Superior temporal gyrus (tissue), 1 donor: ENCODE measurements around the gene RERE.

ENCODE experiments used
- DNase-seq: peaks from one replicate; pipeline ENCODE4 v3.0.0-alpha.2; 2016; ENCODE audit errors: extremely low spot score

The RERE gene

DNA sequence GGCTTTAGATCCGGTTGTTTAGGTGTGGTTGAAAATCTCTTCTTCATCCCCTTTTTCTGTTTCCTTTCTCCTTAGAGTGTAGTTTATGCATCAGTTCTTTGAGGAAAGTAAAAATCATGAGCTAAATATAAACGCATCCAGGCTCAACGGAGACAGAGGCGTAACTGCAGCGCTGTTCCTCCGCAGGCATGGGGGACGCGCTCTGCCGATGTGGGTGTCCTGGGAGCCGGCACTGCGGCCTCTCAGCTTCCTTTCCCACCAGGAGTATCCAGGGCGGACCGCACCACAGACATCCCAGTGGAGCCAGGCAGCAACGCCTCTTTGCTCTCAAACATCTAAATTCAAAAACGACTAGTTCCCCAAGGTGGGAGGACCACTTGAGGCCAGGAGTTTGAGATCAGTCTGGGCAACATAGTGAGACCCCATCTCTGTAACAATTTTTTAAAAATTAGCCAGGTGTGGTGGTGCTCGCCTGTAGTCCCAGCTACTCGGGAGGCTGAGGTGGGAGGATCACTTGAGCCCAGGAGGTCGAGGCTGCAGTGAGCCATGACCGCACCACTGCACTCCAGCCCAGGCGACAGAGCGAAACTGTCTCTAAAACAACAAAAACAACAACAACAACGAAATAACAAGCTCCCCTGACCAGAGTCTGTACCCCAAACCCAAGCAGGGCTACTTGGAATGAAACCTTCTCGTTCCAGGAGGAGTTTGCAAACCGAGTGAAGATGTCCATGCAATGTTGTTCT lies 483.2 kb downstream of the RERE start:
- no peak for DNase-seq

DNA sequence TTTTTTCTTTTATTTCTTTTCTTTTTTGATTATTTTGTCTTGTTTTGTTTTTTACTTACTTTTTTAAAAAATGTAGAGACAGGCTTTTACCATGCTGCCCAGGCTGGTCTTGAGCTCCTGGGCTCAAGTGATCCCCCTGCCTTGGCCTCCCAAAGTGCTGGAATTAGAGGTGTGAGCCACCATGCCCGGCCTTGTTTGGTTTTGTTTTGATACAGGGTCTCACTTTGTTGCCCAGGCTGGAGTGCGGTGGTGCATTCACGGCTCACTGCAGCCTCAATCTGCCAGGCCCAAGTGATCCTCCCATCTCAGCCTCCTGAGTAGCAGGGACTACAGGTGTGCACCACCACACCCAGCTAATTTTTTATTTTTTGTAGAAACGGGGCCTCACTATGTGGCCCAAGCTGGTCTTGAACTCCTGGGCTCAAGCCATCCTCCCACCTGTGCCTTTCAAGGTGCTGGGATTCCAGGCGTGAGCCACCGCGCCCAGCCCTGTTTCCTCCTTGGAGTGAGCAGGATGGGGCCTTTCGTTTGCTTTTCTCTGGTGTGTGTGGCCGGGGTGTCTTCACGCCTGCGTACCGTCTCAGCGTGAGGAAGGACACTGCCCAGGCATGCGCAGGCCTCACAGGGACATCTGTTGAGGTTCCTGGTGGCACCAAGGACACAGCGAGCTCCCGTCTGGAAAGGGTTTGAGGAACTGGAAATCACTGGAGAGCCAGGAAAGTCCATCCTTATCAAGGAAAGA lies 484.0 kb downstream of the RERE start:
- no peak for DNase-seq

DNA sequence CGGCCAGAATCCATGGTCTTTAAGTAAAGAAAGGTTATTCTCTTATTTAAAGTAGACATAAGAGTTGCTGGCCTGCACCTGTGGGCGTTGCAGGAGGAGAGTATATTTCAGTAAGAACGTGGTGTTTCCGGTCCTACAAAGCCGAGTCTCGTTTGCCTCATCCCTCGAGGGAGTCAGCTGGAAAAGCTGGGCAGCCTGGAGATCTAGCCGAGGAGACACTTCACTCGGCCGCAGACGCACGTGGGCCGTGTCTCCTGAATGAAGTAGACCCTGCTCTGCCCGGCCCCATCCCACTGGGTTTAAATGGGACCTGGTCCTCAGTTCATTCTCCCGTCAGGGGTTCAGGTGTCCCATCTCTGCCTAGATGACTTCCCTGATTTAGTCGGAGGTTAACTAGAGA lies 484.6 kb downstream of the RERE start:
- no peak for DNase-seq

GRCh38 chr1:8330271-8331125 lies 486.9 kb downstream of the RERE start:
- DNase-seq = no peak

- no peak for DNase-seq
Measured at GRCh38 chr1:8329858-8330257, 487.6 kb downstream of the RERE start.

- no peak for DNase-seq
Measured at GRCh38 chr1:8329439-8329838, 488.0 kb downstream of the RERE start.

- DNase-seq = no peak
Measured at GRCh38 chr1:8328271-8328670, 489.2 kb downstream of the RERE start.

DNA sequence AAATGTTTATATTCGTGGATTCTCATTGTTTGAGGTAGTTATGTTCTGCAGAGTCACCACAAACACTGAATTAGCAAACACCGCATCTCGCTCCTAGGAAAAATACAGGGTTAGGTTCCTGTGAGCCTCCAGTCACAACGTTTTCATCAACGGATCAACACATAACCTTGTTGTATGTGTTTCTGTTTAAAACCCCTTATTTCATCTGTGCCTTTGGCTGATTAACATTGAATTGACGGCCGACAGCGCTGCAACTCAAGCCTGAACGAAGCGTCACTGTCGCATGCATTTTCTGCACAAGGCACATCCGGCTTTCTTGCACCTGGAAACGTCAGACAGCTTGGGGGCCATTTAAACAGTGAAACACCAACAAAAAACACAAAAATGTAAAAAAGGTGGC lies 491.2 kb downstream of the RERE start:
- no peak for DNase-seq

- no peak for DNase-seq
Measured at GRCh38 chr1:8325771-8326170, 491.7 kb downstream of the RERE start.

DNA sequence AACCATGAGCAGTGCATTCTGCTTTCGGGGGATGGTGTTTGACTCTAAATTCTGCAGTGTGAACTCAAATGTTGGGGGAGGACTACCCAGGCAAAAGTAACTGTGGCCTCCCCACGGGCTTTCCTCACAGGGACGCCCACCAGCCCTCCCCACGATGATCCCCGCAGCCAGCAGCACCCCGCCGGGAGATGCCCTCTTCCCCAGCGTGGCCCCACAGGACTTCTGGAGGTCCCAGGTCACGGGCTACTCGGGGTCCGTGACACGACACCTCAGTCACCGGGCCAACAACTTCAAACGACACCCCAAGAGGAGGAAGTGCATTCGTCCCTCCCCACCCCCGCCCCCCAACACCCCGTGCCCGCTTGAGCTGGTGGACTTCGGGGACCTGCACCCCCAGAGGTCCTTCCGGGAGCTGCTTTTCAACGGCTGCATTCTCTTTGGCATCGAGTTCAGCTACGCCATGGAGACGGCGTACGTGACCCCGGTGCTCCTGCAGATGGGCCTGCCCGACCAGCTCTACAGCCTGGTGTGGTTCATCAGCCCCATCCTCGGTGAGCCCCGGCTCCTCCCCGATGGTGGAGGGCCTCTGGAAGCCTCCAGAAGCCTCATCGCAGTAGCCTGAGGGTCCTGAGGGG lies 493.1 kb downstream of the RERE start:
- no peak for DNase-seq

DNA sequence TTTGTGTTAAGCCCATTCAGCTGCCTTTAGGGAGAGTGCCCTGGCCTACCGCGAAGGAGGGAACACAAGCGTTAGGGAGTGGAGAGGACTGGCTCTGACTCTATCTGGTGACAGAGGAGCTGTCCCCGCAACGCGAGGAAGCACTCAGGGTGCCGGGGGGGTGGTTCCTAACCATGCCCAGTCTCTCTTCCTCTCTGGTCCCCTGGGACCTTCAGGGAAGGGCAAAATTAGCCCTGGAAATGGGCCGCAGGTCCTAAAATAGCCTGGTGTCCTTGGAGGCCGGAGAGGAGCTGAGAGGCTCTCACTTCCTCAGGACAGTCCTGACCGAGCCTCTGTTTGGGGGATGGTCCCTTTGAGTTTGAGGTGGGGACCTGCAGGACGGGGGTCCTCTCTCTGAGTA lies 493.7 kb downstream of the RERE start:
- no peak for DNase-seq

DNA sequence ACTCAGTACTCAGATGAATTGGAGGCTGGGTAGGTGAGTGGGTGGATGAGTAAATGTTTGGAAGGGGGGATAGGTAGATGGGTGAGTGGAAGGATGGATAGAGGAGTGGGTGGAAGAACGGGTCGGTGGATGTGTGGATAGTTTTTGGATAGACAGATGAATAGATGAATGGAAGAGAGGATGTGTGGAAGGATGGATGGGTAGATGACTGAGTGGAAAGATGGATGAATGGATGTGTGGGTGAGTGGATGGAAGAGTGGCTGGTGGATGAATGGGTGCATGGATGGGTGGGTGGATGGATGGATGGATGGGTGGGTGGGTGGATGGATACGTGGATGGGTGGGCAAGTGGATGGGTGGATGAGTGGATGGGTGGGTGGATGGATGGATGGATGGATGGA lies 495.8 kb downstream of the RERE start:
- DNase-seq = no peak

DNA sequence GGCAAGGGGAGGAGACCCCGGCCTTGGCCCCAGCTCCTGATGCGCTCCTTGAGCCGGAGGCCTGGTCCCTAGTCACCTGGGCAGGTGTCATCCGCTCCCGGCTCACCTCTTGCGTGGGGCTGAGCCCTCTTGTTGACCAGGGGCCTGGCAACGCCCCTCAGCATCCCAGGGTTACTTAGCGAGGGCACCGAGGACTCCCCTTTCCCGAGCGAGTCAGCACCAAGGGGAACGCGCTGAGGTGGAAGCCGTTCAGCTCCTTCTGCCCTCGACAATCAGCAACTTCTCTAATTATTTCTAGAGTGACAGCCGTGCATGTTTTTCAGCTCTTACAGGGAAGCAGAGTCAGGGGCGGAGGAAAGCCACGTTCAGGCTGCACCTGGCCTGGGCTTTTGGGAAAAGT lies 499.0 kb downstream of the RERE start:
- DNase-seq = no peak

DNA sequence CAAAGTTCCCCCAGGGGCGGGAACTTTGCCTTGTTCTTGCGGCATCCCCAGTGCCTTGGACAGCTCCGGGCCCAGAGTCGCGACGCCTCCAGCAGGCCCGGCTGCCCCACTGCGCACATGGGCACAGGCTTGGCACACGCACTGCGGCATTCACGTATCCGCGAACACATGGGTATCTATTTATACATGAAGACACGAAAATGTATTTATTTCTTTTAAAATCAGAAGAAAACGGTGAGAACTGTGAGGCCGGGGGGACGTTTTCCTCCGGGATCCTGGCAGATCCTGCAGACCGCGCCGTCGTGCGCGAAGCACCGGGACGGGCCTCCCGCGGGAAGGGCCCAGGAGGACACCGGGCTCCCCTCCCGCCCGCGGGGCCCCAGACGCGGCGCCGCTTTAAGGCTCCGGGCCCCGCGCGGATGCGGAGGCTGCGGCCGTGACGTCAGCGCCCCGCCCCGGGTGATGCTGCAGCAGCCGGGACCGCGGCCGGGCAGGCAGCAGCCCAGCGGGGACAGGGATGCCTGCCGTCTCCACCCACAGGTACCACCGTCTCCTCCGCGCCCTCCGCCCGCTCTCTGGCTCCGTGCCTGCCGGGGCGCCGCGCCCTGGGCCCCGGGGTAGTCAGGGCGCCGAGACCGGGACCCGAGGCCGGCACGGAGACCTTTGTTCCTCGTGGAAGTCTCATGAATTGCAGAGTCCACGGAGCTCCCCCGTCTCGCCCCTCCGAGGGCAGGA lies 499.6 kb downstream of the RERE start, which contains the start of gene SLC45A1:
Gene SLC45A1 (plus strand): TSS at position 468 of the 735 bp plus-strand sequence. CDS start 6,216 bp downstream, outside the sequence.
- peak; percentile 77 for DNase-seq

DNA sequence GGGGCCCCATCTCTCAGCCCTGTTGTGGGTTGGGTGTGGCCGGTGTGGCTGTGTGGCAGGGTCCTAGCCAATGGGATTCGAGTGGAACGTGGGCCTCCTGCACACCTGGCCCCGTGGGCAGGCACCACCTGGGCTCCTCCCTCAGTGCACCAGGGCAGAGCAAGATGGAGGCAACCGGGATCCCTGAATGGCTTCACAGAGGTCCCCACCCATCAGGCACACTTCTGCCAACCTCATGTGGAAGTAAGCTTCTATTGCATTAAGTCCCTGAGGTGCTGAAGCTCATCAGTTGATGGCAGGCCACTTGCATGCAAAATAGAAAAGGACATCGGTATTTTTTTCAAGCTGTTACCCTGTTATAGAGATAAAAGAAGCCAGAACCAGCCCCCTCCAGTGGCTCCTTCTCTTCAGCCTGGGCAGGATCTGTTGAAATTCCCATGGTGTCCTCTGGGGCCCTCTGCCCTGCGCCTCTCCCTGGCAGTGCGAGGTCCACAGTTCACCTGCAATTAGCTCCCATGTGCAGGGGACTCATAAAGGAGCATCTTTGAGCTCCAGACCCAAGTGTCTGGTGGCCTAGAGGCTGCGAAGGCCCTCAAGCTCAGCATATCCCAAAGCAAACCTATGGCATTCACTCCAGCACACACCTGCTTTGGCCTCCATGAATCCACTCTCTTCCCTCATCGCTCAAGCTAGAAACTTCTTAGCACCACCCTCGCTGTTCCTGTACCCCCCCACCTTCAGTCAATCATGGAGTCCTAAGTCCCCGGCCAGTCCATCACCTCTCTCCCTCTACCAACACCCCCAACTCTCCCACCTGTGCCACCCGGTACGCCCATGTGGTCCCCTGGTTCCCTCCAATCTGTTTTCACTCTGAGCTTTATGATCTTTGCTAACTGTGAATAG lies 501.6 kb downstream of the RERE start:
- DNase-seq = no peak

GRCh38 chr1:8314346-8315280 lies 502.8 kb downstream of the RERE start:
- peak; percentile 75 for DNase-seq

DNA sequence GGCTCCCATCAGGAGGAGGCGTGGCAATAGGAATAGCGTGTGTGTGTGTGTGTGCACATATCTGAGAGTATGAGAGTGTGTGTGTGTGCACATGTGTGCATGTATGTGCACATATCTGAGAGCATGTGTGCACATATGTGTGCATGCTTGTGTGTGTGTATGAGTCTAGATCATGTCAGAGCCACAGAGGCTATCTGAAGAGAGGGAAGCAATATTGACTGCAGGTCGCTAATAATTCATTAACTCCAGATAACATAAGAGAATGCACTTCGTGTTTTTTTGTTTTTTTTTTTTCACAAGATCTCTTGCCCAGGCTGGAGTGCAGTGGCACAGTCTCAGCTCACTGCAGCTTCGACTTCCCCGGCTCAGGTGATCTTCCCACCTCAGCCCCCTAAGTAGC lies 504.2 kb downstream of the RERE start:
- DNase-seq = no peak

DNA sequence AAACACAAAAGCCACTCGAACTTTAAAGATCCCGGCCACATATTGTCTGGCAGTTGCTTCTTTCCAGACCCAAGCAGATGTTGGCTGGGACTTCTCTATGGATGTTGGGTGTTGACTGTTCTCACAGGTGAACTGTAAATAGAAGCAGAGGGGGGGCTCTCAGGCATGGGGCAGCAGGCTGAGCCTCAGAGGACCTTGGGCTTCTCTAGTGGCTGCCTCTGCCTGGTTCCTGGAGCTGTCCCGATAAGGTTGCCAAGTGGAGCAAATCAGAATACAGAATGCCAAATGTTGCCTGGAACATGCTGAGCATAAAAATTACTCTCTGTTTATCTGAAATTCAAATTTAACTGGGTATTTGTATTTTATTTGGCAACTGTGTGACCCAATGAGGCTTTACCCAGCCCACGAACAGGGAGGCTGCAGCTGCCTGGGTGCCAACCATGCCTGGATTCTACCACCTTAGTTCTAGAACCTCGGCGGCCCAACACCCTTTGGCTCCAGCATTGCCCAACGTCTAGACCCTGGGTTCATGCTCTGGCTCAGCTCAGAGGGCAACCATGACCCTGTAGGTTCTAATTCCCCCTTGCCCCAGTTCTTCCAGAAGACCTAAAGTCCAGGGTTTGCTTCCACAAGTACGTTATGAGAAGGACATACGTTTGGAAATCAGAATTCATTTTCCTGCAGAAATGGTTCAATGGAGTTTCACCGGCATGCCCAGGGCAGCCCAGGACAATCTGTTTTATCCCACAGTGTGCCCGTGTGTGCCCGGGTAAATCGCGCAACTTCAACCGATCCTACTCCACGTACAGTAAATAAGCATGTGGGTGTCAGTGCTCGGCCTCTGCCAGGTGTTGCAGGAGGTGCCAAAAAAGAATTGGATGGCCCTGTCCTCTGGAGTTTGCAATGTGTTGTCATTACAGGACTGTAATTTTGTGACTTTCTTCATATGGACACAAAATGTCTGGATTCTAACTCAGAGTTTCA lies 504.9 kb downstream of the RERE start:
- no peak for DNase-seq
